Osteoblast (primary cell): ENCODE results near the gene CTSA. TPM values are rescaled to one million over a fixed set of nuclear protein-coding genes. Genes with fewer than 3 reads are reported as not detected.
A peak's percentile ranks its signal among the peaks of the same experiment; 100 is the strongest.
"Not testable (repeated sequence)": the region's sequence is repeated elsewhere in the genome, so short reads cannot be mapped to it uniquely, and the experiment has no call there.

ENCODE experiments used
- DNase-seq: peaks from one replicate; pipeline ENCODE4 v3.0.0; 2011; ENCODE audit warnings: low spot score, mixed read lengths; ENCODE audit not compliant: insufficient read length; ENCODE audit errors: missing footprints
- H2AFZ ChIP-seq: 2 replicates; pipeline ENCODE4 v1.6.0; 2011; ENCODE audit warnings: mild to moderate bottlenecking, low read length
- H3K27ac ChIP-seq: 2 replicates; pipeline ENCODE4 v1.5.1; 2011; ENCODE audit warnings: mild to moderate bottlenecking, low read depth, low read length, moderate library complexity
- H3K27me3 ChIP-seq: 2 replicates; pipeline ENCODE4 v1.6.0; 2012; ENCODE audit warnings: mild to moderate bottlenecking, control low read depth, inconsistent platforms, low read length, moderate library complexity; ENCODE audit not compliant: insufficient read depth
- H3K36me3 ChIP-seq: 2 replicates; pipeline ENCODE4 v1.5.1; 2011; ENCODE audit warnings: mild to moderate bottlenecking, low read length, control low read depth, moderate library complexity; ENCODE audit not compliant: insufficient read depth
- H3K4me1 ChIP-seq: 2 replicates; pipeline ENCODE4 v1.5.1; 2011; ENCODE audit warnings: mild to moderate bottlenecking, low read length, control low read depth, moderate library complexity; ENCODE audit not compliant: insufficient read depth
- H3K4me2 ChIP-seq: 2 replicates; pipeline ENCODE4 v1.6.0; 2011; ENCODE audit warnings: mild to moderate bottlenecking, low read length; ENCODE audit not compliant: insufficient read depth
- H3K4me3 ChIP-seq: fragments of 200-600 bp; sonication (generic); 3 replicates; pipeline ENCODE4 v1.5.1; 2012; ENCODE audit warnings: mild to moderate bottlenecking, low read length, inconsistent platforms; ENCODE audit not compliant: insufficient read depth
- H3K79me2 ChIP-seq: 2 replicates; pipeline ENCODE4 v1.6.0; 2012; ENCODE audit warnings: mild to moderate bottlenecking, low read length, control low read depth, inconsistent platforms; ENCODE audit not compliant: insufficient read depth
- H3K9me3 ChIP-seq: 2 replicates; pipeline ENCODE4 v1.5.1; 2011; ENCODE audit warnings: low read depth, low read length, control low read depth
- H4K20me1 ChIP-seq: 2 replicates; pipeline ENCODE4 v1.6.0; 2012; ENCODE audit warnings: mild to moderate bottlenecking, low read length, control low read depth; ENCODE audit not compliant: insufficient read depth
- total RNA-seq: library from RNA; depleted of rRNA; stranded (reverse); fragments of >200 nt; gene quantifications from 2 replicates; pipeline ENCODE4 v1.2.3, GENCODE V29; 2012
- TF ChIP-seq, protein P1 (sequence below): IDR thresholded peaks from 2 replicates; pipeline ENCODE4 v1.5.1; 2011; ENCODE audit warnings: mild to moderate bottlenecking, low read depth, low read length, moderate library complexity; ENCODE audit errors: extremely low read depth

Gene CTSA
- total RNA-seq, 1 donor, result 157 TPM

- no peaks in the 10 kb centered on the region for H3K9me3 ChIP-seq
- H2AFZ ChIP-seq, result no peak overlapping the region
- H3K79me2 ChIP-seq, result no peaks in the 10 kb centered on the region
- H4K20me1 ChIP-seq, result peaks cover 5% of the 10 kb centered on the region
- no peaks in the 10 kb centered on the region for H3K27me3 ChIP-seq
- no peak overlapping the region for H3K4me2 ChIP-seq
- H3K4me3 ChIP-seq, result no peak overlapping the region
- H3K4me1 ChIP-seq, result no peaks in the 10 kb centered on the region
- DNase-seq, result peak; percentile 46
- H3K36me3 ChIP-seq, result peaks cover 12% of the 10 kb centered on the region
- no peak overlapping the region for H3K27ac ChIP-seq
- TF ChIP-seq, protein P1, sequence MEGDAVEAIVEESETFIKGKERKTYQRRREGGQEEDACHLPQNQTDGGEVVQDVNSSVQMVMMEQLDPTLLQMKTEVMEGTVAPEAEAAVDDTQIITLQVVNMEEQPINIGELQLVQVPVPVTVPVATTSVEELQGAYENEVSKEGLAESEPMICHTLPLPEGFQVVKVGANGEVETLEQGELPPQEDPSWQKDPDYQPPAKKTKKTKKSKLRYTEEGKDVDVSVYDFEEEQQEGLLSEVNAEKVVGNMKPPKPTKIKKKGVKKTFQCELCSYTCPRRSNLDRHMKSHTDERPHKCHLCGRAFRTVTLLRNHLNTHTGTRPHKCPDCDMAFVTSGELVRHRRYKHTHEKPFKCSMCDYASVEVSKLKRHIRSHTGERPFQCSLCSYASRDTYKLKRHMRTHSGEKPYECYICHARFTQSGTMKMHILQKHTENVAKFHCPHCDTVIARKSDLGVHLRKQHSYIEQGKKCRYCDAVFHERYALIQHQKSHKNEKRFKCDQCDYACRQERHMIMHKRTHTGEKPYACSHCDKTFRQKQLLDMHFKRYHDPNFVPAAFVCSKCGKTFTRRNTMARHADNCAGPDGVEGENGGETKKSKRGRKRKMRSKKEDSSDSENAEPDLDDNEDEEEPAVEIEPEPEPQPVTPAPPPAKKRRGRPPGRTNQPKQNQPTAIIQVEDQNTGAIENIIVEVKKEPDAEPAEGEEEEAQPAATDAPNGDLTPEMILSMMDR, result no peak
These were observed 17.6 kb upstream of the CTSA start for GRCh38 chr20:45873409-45874103.

GRCh38 chr20:45874104-45874481, 17.0 kb upstream of the CTSA start:
- H2AFZ ChIP-seq, H3K79me2 ChIP-seq, H4K20me1 ChIP-seq, H3K4me2 ChIP-seq, H3K4me1 ChIP-seq, H3K27ac ChIP-seq, H3K4me3 ChIP-seq, H3K27me3 ChIP-seq, DNase-seq, H3K9me3 ChIP-seq: not testable (repeated sequence)
- H3K36me3 ChIP-seq, result peaks cover 12% of the 10 kb centered on the region

DNA sequence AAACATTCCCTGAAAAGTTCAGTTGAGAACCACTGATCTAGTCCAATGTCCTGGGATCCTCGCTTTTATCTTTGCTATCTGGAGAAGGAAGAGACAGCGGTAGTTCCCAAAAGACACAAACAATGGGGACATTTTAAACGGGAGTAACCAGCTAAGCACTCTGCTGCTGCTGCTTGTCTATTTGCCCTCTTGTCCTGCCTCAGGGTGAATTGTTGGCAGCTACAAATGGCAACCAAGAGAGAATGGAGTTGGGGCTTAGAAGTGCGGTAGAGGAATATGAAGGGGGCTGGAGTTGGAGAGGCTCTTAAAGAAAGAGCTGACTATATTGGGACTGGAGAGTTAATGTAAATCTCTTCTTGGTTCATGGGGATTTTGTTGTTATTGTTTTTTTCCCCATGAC, 16.6 kb upstream of the CTSA start:
- no peaks in the 10 kb centered on the region for H3K9me3 ChIP-seq
- H3K4me1 ChIP-seq, result no peaks in the 10 kb centered on the region
- no peak overlapping the region for H3K27ac ChIP-seq
- H3K36me3 ChIP-seq, result peaks cover 12% of the 10 kb centered on the region
- TF ChIP-seq, protein P1, result no peak
- H3K4me3 ChIP-seq, result no peak overlapping the region
- H4K20me1 ChIP-seq, result peaks cover 5% of the 10 kb centered on the region
- H3K27me3 ChIP-seq, result no peaks in the 10 kb centered on the region
- H3K4me2 ChIP-seq, result no peak overlapping the region
- no peak for DNase-seq
- no peaks in the 10 kb centered on the region for H3K79me2 ChIP-seq
- H2AFZ ChIP-seq, result no peak overlapping the region

DNA sequence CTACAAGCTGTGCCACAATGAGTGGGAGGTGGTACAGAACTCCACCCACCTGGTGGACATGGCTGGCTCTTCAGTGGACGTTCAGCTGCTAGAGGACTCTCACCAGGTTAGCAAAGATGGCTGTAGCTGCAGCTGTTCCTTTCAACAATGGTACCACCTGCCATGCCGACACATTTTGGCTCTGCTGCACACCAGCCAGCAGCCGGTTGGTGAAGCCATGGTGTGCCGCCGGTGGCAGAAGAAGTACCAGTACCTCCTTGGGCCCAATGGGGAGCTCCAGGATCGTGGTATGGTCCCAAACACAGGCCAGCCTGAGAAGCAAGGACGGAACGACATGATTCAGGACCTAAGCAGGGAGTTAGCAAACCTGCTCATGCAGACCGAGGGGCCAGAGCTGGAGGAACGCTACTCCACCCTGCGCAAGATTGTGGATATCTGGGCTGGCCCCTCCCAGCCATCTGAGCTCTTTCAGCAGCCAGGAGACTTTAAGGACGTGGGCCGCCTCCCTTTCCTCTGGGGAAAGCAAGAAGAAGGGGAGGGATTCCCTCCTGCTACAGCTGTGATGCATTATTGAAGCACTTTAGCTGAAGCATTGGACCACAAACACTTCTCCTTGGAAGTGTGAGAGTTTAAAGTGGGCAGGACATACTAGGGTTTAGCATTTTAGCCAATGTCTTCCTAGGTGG, 12.9 kb upstream of the CTSA start:
- no peaks in the 10 kb centered on the region for H3K27me3 ChIP-seq
- H3K4me1 ChIP-seq, result peaks cover 5% of the 10 kb centered on the region
- peak; percentile 54 for DNase-seq
- no peaks in the 10 kb centered on the region for H4K20me1 ChIP-seq
- no peak overlapping the region for H3K27ac ChIP-seq
- no peak overlapping the region for H3K4me2 ChIP-seq
- no peaks in the 10 kb centered on the region for H3K9me3 ChIP-seq
- no peak overlapping the region for H2AFZ ChIP-seq
- peaks cover 17% of the 10 kb centered on the region for H3K79me2 ChIP-seq
- no peak overlapping the region for H3K4me3 ChIP-seq
- peaks cover 19% of the 10 kb centered on the region for H3K36me3 ChIP-seq
- TF ChIP-seq, protein P1, result no peak
